Fibroblast of the aortic adventitia (primary cell): Measurements from ENCODE around the gene TEN1. TPM values are rescaled to one million over a fixed set of nuclear protein-coding genes. Genes with fewer than 3 reads are reported as not detected.

Experiments used
- DNase-seq: peaks from one replicate; pipeline ENCODE4 v3.0.0-alpha.2; 2010; ENCODE audit warnings: low read depth
- H3K4me3 ChIP-seq: 2 replicates; pipeline ENCODE4 v1.5.1; 2011; ENCODE audit warnings: low read depth, mild to moderate bottlenecking, control low read depth, low read length, moderate library complexity
- total RNA-seq: library from RNA; depleted of rRNA; stranded (reverse); fragments of >200 nt; gene quantifications from 2 replicates; pipeline ENCODE4 v1.2.3, GENCODE V29; 2012; ENCODE audit warnings: low replicate concordance
- TF ChIP-seq, protein P1 (sequence below): IDR thresholded peaks from 2 replicates; pipeline ENCODE4 v1.5.1; 2011; ENCODE audit warnings: mild to moderate bottlenecking, low read length, control low read depth, inconsistent platforms; ENCODE audit not compliant: insufficient read depth

Gene TEN1
- total RNA-seq, 1 donor = 16.0 TPM

DNA sequence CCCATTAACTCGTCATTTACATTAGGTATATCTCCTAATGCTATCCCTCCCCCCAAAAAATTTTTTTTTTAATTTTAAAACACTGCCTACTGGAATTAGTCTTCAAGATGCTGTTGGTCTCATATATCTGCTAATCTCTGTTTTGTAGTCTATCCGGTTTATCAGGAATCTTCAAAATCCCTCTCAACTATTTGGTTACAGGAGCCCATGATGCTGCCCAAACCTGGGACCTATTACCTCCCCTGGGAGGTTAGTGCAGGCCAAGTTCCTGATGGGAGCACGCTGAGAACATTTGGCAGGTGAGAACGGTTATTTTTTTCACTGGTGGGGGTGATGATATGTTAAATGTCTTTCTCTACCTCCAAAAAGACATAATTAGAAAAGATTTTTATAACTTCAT lies 6.9 kb downstream of the TEN1 start:
- DNase-seq = no peak
- H3K4me3 ChIP-seq = no peak overlapping the region
- TF ChIP-seq, protein P1, sequence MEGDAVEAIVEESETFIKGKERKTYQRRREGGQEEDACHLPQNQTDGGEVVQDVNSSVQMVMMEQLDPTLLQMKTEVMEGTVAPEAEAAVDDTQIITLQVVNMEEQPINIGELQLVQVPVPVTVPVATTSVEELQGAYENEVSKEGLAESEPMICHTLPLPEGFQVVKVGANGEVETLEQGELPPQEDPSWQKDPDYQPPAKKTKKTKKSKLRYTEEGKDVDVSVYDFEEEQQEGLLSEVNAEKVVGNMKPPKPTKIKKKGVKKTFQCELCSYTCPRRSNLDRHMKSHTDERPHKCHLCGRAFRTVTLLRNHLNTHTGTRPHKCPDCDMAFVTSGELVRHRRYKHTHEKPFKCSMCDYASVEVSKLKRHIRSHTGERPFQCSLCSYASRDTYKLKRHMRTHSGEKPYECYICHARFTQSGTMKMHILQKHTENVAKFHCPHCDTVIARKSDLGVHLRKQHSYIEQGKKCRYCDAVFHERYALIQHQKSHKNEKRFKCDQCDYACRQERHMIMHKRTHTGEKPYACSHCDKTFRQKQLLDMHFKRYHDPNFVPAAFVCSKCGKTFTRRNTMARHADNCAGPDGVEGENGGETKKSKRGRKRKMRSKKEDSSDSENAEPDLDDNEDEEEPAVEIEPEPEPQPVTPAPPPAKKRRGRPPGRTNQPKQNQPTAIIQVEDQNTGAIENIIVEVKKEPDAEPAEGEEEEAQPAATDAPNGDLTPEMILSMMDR = no peak

DNA sequence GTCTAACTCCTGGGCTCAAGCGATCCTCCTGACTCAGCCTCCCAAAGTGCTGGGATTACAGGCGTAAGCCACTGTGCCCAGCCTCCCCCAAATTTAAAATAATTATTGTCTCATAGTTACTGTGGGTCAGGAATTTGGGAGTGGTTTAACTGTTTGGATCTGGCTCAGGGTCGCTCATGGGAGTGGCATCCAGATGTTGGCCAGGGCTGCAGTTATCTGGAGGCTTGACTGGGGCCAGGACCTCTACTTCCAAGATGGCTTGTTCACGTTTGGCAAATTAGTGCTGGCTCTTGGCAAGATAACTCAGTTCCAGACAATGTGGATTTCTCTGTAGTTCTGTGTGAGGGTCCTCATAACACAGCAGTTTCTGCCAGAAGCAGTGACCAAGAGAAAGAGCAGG lies 8.0 kb downstream of the TEN1 start:
- TF ChIP-seq, protein P1 = no peak
- H3K4me3 ChIP-seq = no peak overlapping the region
- no peak for DNase-seq

DNA sequence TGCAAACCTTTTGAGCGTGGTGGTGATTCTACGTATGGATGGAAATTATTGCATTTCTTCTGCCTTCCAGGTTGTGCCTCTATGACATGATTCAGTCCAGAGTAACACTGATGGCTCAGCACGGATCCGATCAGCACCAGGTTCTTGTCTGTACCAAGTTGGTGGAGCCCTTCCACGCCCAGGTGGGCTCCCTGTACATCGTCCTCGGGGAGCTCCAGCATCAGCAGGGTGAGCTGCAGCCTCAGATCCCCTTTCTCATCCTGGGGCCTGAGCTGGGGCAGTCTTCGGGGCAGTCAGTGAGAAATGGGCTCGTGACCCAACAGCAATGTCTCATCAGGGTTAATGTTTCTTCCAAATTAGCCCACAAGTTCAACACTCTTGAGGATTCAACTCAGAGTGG lies 12.4 kb downstream of the TEN1 start:
- H3K4me3 ChIP-seq = no peak overlapping the region
- DNase-seq = no peak
- TF ChIP-seq, protein P1 = no peak

DNA sequence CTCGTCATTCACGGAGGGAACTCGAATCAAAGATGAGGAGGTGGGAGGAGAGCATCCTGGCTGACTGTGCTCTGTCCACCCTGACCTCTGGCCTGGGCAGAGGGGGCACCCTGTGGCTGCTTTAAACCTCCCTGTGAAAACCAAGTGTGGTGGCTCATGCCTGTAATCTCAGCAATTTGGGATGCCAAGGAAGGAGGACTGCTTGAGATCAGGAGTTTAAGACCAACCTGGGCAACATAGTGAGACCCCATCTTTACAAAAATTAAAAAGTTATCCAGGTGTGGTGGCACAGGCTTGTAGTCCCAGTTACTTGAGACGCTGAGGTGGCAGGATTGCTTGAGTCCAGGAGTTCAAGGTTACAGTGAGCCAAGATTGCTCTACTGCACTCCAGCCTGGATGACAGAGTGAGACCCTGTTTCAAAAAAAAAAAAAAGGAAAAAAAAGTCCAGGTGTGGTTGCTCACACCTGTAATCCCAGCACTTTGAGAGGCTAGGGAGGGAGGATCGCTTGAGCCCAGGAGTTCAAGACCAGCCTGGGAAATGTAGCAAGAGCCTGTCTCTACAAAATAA lies 15.8 kb downstream of the TEN1 start:
- DNase-seq = no peak
- no peak overlapping the region for H3K4me3 ChIP-seq
- TF ChIP-seq, protein P1 = no peak

DNA sequence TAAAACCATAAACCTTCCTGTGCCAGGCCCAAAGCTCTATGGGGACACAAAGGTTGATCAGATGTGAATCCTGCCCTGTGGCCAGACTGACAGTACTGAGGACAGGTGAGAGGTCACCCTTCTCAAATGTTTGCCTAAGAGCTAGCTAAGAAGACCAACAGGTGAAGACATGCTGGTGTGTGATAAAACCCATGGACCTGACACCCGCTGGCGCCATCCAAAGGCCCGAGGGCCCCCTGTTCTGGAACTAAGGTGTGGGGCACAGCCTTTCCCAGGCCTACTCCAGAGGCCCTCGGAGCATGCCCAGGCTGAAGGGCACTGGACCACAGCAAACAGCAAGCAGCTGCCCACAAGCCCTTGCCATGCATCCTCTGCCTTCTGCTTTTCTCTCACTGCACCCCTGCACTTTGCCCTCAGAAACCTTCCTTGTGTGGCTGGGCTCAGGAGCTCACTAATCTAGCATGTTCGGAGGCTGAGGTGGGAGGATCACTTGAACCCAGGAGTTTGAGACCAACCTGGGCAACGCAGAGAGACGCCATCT lies 16.4 kb downstream of the TEN1 start:
- no peak overlapping the region for H3K4me3 ChIP-seq
- TF ChIP-seq, protein P1 = no peak
- DNase-seq = no peak

DNA sequence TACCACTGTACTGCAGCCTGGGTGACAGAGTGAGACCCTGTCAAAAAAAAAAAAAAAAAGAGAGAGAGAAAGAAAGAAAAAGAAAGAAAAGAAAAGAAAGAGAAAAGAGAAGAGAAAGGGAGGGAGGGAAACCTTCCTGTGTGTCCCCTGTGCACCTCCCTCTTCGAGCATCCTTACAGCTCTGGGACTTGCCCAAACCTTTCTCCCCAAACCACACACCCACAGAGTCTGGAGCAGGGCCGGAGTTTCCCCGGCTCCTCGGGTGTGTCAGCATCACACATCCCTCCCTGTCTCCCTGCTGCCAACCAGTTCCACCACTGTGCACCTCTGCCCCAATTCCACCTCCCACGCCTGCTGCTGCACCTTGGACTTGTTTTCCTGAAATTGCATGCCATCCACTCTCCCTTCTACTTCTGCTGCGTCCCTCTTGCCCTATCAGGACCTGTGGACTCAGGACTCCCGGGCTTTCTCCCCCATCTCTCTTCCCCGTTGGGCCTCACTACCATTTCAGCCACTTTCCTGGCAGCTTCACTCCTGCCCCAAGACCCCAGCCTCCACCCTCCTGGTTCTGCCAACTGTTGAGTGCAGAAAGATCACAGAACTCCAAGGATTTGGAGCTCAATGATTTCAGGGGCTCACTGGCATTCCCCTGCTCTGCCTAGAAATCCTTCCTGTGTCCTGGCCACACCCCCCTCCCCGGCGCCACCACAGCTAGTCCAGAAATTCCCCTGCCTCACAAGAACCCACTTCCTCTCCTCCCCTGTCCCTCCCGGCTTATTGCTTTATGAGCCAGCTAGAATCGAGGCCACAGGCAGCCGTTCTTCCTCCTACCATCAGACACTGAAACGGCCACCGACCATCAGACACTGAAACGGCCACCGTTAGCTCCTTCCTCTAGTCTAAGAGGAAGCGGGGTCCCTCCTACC lies 17.9 kb downstream of the TEN1 start:
- H3K4me3 ChIP-seq = no peak overlapping the region
- TF ChIP-seq, protein P1 = no peak
- DNase-seq = peak; percentile 55
